Fibroblast of skin of left biceps (primary cell): ENCODE measurements around the gene CWH43.
"Not testable (repeated sequence)": the region's sequence is repeated elsewhere in the genome, so short reads cannot be mapped to it uniquely, and the experiment has no call there.

ENCODE experiments used
- DNase-seq, 2 experiments: peaks; one replicate each; pipeline ENCODE4 v3.0.0-alpha.2; 2013; ENCODE audit warnings: low read depth in 2 of 2

The CWH43 gene

GRCh38 chr4:48985976-48986653 is at the start of gene CWH43:
CWH43 (plus strand) TSS chr4:48986275; CDS start chr4:48986430, 155 bp downstream.
- DNase-seq: no peak

GRCh38 chr4:48937033-48937432 is 49.0 kb upstream of the CWH43 start:
- no peak for DNase-seq

- no peak for DNase-seq
These were observed 47.2 kb upstream of the CWH43 start for GRCh38 chr4:48938831-48939230.

GRCh38 chr4:48939785-48940184 is 46.3 kb upstream of the CWH43 start:
- peak; percentile 17 to 29 for DNase-seq

GRCh38 chr4:48943387-48943786 is 42.7 kb upstream of the CWH43 start:
- DNase-seq: no peak

- DNase-seq: no peak
These were observed 41.8 kb upstream of the CWH43 start for GRCh38 chr4:48944252-48944651.

GRCh38 chr4:48944756-48945241 is 41.3 kb upstream of the CWH43 start:
- no peak for DNase-seq

- DNase-seq: no peak
These were observed 40.1 kb upstream of the CWH43 start for GRCh38 chr4:48945981-48946380.

- no peak for DNase-seq
These were observed 38.3 kb upstream of the CWH43 start for GRCh38 chr4:48947731-48948130.

- DNase-seq: no peak
These were observed 37.0 kb upstream of the CWH43 start for GRCh38 chr4:48949086-48949485.

GRCh38 chr4:48949518-48950219 is 36.4 kb upstream of the CWH43 start:
- no peak for DNase-seq

- no peak for DNase-seq
These were observed 31.8 kb upstream of the CWH43 start for GRCh38 chr4:48954314-48954713.

- not testable (repeated sequence) for DNase-seq
These were observed 28.7 kb upstream of the CWH43 start for GRCh38 chr4:48957366-48957765.

GRCh38 chr4:48958582-48958981 is 27.5 kb upstream of the CWH43 start:
- no peak for DNase-seq

- no peak for DNase-seq
These were observed 25.0 kb upstream of the CWH43 start for GRCh38 chr4:48960988-48961635.

- no peak for DNase-seq
These were observed 23.4 kb upstream of the CWH43 start for GRCh38 chr4:48962636-48963035.

- DNase-seq: peak; percentile 52 to 59
These were observed 22.9 kb upstream of the CWH43 start for GRCh38 chr4:48963042-48963679.

- DNase-seq: no peak
These were observed 19.0 kb upstream of the CWH43 start for GRCh38 chr4:48967101-48967500.

GRCh38 chr4:48967631-48968030 is 18.4 kb upstream of the CWH43 start:
- no peak for DNase-seq

GRCh38 chr4:48968814-48969213 is 17.3 kb upstream of the CWH43 start:
- peak in 1 of 2 experiments; percentile 40 for DNase-seq

- DNase-seq: peak; percentile 74 to 83
These were observed 15.6 kb upstream of the CWH43 start for GRCh38 chr4:48970471-48970921.

GRCh38 chr4:48974979-48975640 is 11.0 kb upstream of the CWH43 start:
- no peak for DNase-seq
